SK-N-MC (cell line): ENCODE data around the gene INPP5A.
"Not testable (repeated sequence)": the region's sequence is repeated elsewhere in the genome, so short reads cannot be mapped to it uniquely, and the experiment has no call there.

Source experiments
- DNase-seq: peaks from one replicate; pipeline ENCODE4 v3.0.0-alpha.2; 2011; ENCODE audit warnings: low read depth, low spot score
- H3K27ac ChIP-seq: fragments of 200-600 bp; sonication (generic); 2 replicates; pipeline ENCODE4 v1.5.1; 2016; ENCODE audit warnings: mixed run types
- H3K36me3 ChIP-seq: fragments of 200-600 bp; sonication (generic); 2 replicates; pipeline ENCODE4 v1.6.1; 2017; ENCODE audit warnings: antibody characterized with exemption, low read length, mixed read lengths; ENCODE audit not compliant: insufficient read depth
- H3K4me3 ChIP-seq: fragments of 200-600 bp; sonication (generic); 2 replicates; pipeline ENCODE4 v1.5.1; 2016
- H3K9ac ChIP-seq: fragments of 200-600 bp; sonication (generic); 2 replicates; pipeline ENCODE4 v1.8.0; 2017; ENCODE audit warnings: mixed run types, mixed read lengths; ENCODE audit not compliant: insufficient read length
- H3K9me3 ChIP-seq: fragments of 200-600 bp; sonication (generic); 2 replicates; pipeline ENCODE4 v1.6.1; 2017; ENCODE audit warnings: low read depth, mild to moderate bottlenecking, antibody characterized with exemption, low read length, moderate library complexity, mixed read lengths
- EZH2 ChIP-seq: fragments of 200-600 bp; sonication (generic); IDR thresholded peaks from one replicate; pipeline ENCODE4 v1.6.1; 2017; ENCODE audit warnings: antibody characterized with exemption
- FOXP2 ChIP-seq: optimal IDR thresholded peaks from 2 replicates; pipeline ENCODE3; 2011; ENCODE audit warnings: mild to moderate bottlenecking, moderate library complexity; ENCODE audit not compliant: insufficient read depth; ENCODE audit errors: extremely low read length, control extremely low read depth
- POLR2AphosphoS5 ChIP-seq: IDR thresholded peaks from 2 replicates; pipeline ENCODE4 v1.6.1; 2012; ENCODE audit warnings: mild to moderate bottlenecking, low read depth, low read length, borderline replicate concordance

Gene INPP5A

DNA sequence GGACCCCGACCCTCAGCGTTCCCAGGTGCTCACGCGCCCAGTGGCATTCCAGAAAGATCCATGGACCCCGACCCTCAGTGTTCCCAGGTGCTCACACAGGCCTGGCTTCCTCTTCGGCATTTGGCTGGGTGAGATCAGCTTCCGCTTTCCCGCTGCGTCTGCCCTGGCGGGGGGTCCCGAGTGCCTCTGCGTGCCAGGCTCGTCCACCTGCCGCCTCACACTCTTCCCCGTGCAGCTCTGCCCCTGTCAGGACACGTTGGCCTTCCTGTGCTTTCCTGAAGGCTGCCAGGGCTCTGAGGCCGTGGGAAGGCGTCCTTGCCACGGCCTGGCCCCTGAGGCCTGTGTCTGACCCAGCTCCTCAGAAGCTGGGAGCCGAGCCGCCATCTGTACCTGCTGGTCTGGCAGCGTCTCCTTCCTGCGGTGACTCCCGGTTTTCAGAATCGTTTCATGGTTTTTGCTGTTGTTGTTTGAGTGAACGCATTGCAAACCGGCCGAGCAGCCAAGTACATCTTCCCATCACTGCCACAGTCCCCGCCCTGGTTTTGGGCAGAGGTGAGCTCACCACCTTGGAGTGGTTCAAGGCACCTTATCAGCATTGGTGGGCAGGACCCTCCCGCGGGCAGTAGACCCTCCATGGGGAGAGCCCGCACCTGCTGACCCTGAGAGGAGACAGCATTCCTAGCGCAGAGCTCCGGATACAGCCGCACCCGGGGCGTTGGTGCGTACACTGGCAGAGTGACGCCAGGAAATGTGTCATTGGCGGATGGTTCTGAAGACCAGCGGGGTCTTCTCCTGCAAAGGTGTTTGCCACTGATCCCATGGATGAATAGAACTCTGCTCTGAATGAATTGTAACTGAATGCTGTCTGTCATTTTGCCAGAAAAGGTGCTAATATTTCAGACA lies 231.0 kb downstream of the INPP5A start:
- Histone ChIP-seq H3K27ac (no peak overlapping the region), H3K9me3 (no peaks in the 10 kb centered on the region), H3K36me3 (no peaks in the 10 kb centered on the region), H3K9ac (no peak overlapping the region), H3K4me3 (no peak overlapping the region)
- DNase-seq, result no peak
- TF ChIP-seq FOXP2 (no peak), EZH2 (no peak), POLR2AphosphoS5 (no peak)

- TF ChIP-seq EZH2 (no peak), FOXP2 (no peak), POLR2AphosphoS5 (no peak)
- Histone ChIP-seq H3K4me3 (no peak overlapping the region), H3K9ac (no peak overlapping the region), H3K27ac (no peak overlapping the region), H3K36me3 (no peaks in the 10 kb centered on the region), H3K9me3 (no peaks in the 10 kb centered on the region)
- DNase-seq, result no peak
Measured at GRCh38 chr10:132770061-132771021, 232.8 kb downstream of the INPP5A start.

DNA sequence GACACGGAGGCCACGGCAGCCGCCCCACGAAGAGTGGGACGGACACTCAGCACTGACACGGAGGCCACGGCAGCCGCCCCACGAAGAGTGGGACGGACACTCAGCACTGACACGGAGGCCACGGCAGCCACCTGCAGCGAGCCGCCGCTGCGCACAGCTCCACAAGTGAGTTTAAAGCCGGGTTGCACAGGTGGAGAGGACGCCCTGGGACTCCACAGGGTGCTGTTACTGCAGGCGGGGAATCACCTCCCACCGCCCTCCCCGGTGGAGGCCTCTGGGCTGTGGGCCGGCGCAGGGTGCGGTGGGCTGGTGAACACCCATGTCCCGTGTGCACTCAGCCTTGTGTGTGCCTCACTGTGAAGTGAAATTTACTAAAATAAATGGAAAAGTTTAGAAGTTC lies 235.2 kb downstream of the INPP5A start:
- not testable (repeated sequence) for H3K36me3 ChIP-seq, H3K9ac ChIP-seq, DNase-seq, H3K9me3 ChIP-seq, H3K27ac ChIP-seq, H3K4me3 ChIP-seq

DNA sequence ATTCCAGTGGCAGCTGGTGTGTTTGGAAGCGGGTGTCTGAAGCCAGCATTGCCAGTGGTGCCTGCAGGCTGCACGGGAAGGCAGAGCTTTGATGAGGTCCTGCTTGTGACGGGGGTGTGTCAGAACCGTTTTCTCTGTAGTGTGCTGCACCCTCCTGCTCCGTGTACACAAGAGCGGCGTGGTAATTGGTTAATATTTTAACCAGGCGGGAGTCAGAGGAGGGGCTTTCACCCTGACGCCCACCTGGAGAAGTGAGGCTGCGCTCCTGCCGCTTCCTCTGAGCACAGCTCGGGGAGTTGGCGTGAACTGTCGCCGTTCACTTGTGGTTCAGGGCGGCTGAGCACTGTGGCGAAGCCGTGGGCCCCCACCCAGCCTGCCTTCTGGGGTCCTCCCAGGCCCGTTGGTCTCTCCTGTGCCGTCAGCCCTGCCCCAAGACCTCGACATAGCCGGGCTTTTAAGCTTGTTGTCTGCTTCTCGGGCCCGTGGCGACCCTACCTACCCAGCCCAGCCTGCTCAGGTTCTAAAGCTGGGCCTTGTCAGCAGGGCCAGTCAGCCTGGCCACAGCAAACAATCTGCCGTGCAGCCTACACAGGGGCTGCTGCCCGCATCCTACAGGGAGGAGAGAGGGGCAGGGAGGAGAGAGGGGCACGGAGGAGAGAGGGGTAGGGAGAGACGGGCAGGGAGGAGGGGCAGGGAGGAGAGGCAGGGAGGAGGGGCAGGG lies 236.8 kb downstream of the INPP5A start:
- no peak for DNase-seq
- Histone ChIP-seq H3K36me3 (no peaks in the 10 kb centered on the region), H3K9ac (no peak overlapping the region), H3K9me3 (no peaks in the 10 kb centered on the region), H3K27ac (no peak overlapping the region), H3K4me3 (no peak overlapping the region)
- TF ChIP-seq EZH2 (no peak), FOXP2 (no peak), POLR2AphosphoS5 (no peak)

DNA sequence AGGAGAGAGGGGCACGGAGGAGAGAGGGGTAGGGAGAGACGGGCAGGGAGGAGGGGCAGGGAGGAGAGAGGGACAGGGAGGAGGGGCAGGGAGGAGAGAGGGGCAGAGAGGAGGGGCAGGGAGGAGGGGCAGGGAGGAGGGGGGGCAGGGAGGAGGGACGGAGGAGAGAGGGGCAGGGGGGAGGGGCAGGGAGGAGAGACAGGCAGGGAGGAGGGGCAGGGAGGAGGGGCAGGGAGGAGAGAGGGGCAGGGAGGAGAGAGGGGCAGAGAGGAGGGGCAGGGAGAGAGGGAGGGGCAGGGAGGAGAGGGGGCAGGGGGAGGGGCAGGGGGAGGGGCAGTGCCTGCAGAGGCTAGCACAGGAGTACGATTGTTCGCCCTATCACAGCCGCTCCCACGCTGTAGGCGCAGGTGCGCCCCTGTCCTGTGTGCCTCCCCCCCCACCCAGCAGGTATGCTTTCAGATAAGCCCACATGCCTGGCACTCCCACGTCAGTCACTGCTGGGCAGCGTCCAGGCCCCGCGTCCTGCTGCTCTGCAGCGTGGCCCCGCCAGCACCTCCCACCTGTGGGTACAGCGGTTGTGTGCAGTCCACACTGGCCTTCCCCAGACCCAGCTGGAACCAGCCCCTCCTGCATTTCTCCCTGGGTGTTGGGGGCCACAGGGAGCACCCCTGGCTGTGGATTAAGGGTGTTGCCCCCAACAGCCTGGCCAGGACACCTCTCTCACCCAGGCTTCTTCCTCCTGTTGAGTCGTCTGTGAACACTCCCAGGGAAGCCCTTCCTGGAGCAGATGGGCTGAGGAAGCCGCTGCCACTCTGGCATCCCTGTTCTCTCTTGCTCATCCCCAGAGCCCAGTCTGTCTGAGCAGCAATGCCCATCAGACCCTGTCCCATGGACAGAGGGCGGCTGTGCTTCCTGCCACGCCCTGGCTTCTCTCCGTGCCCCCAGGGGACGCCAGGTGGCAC lies 237.6 kb downstream of the INPP5A start:
- Histone ChIP-seq H3K9me3 (no peaks in the 10 kb centered on the region), H3K4me3 (no peak overlapping the region), H3K27ac (no peak overlapping the region), H3K36me3 (no peaks in the 10 kb centered on the region), H3K9ac (no peak overlapping the region)
- TF ChIP-seq EZH2, result no peak
- no peak for TF ChIP-seq FOXP2
- TF ChIP-seq POLR2AphosphoS5, result no peak
- no peak for DNase-seq

DNA sequence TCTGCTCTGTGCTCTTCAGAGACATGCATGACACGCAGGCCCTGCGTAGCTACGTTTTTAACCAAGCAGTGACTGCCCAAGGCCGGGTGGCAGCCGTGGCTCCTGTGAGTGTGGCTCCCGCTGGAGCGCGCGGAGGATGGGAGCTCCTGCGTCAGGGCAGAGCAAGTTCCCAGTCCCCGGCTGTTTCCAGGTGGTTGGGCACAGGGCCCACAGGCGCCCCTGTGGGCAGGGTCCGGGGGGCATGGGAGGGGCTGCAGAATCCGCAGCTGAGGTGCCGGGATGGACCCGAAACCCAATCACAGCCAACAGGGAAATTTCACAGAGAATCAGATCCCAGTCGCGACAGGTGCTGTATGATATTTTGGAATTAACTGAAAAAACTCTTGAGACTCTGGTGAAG lies 238.6 kb downstream of the INPP5A start:
- H3K36me3 ChIP-seq, result no peaks in the 10 kb centered on the region
- H3K9me3 ChIP-seq, result no peaks in the 10 kb centered on the region
- no peak overlapping the region for H3K4me3 ChIP-seq
- no peak for DNase-seq
- no peak overlapping the region for H3K9ac ChIP-seq
- H3K27ac ChIP-seq, result no peak overlapping the region
- TF ChIP-seq EZH2 (no peak), POLR2AphosphoS5 (no peak), FOXP2 (no peak)

DNA sequence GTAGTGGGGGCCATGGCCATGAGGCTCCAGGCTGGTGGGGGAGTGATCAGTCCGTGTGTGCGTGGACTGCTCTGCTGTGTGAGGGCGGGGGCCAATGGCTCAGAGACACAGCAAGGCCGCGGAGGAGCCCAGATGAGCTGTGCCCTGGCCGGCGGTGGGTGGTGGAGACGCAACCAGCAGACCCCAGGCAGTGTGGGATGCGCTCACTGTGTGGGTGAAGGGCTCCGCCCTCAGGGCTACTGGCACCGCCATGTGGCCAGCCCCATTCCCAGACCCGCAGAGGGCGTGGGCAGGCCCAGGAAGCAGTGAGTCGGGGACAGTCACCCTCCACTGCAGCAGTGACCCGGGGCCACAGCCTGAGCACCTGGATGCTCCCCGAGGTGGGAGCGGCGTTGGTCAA lies 239.2 kb downstream of the INPP5A start:
- no peak overlapping the region for H3K9ac ChIP-seq
- no peaks in the 10 kb centered on the region for H3K36me3 ChIP-seq
- no peaks in the 10 kb centered on the region for H3K9me3 ChIP-seq
- H3K27ac ChIP-seq, result no peak overlapping the region
- DNase-seq, result no peak
- no peak for TF ChIP-seq POLR2AphosphoS5
- TF ChIP-seq EZH2, result no peak
- no peak for TF ChIP-seq FOXP2
- H3K4me3 ChIP-seq, result no peak overlapping the region
